ENCODE measurements around the gene MMP21. TPM values are rescaled to one million over a fixed set of nuclear protein-coding genes. Genes with fewer than 3 reads are reported as not detected.

MMP21 gene
- polyA plus RNA-seq, 1 donor from 2014 or later, result not detected

GRCh38 chr10:125799451-125800182 lies 24.0 kb upstream of the MMP21 start:
- Histone ChIP-seq H3K9ac (ENCODE audit: low read length) (no peak overlapping the region), H3K4me3 (ENCODE audit: low read length) (no peak overlapping the region), H3K36me3 (ENCODE audit: insufficient read depth, low read length) (no peaks in the 10 kb centered on the region)

More at GRCh38 chr10:125799451-125800182, 24.0 kb upstream of the MMP21 start:
- H3F3A ChIP-seq (ENCODE audit: insufficient read depth, low read length, poor library complexity, severe bottlenecking), result no peaks in the 10 kb centered on the region
- no peaks in the 10 kb centered on the region for H4K20me1 ChIP-seq (ENCODE audit: insufficient read depth)
- no peaks in the 10 kb centered on the region for H3K9me3 ChIP-seq (ENCODE audit: low read length)
- H3K27ac ChIP-seq (ENCODE audit: low read length), result no peak overlapping the region
- H3K27me3 ChIP-seq (ENCODE audit: insufficient read depth, low read depth, low read length), result no peaks in the 10 kb centered on the region
- H2AFZ ChIP-seq (ENCODE audit: low read depth, low read length), result no peak overlapping the region
- H3K9me2 ChIP-seq (ENCODE audit: insufficient read depth, low read length), result no peaks in the 10 kb centered on the region
- H3K79me2 ChIP-seq (replicated peaks; ENCODE audit: insufficient read depth, low read length), result no peaks in the 10 kb centered on the region
- no peak overlapping the region for H3K4me2 ChIP-seq (ENCODE audit: low read length)
- TF ChIP-seq CTCF (IDR thresholded peaks at IDR 0.05; ENCODE audit: poor library complexity, severe bottlenecking) (no peak), POLR2AphosphoS5 (IDR thresholded peaks at IDR 0.05) (no peak), MXI1 (conservative IDR thresholded peaks at IDR 0.05; ENCODE audit: poor library complexity, severe bottlenecking) (no peak), EZH2 (IDR thresholded peaks at IDR 0.05; ENCODE audit: borderline replicate concordance, insufficient read depth, low read length, poor library complexity, severe bottlenecking) (no peak), SMC3 (conservative IDR thresholded peaks at IDR 0.05; ENCODE audit: poor library complexity) (no peak), REST (IDR thresholded peaks at IDR 0.05; ENCODE audit: borderline replicate concordance) (no peak), RAD21 (conservative IDR thresholded peaks at IDR 0.05) (no peak), TAF1 (IDR thresholded peaks at IDR 0.05; ENCODE audit: low read depth) (no peak), EP300 (conservative IDR thresholded peaks at IDR 0.05; ENCODE audit: poor library complexity, severe bottlenecking) (no peak)

Measured in neural cell (in vitro differentiated cells).